SK-N-SH treated with all-trans-retinoic acid at 6 μM for 48 hours (cell line): ENCODE results near the gene KRTAP4-5.
"Not testable (repeated sequence)": the region's sequence is repeated elsewhere in the genome, so short reads cannot be mapped to it uniquely, and the experiment has no call there.

ENCODE experiments used
- BACH2 ChIP-seq: fragments of 250-450 bp; sonication (Bioruptor Pico); IDR thresholded peaks from 2 replicates; pipeline ENCODE4 v1.9.0; 2021; ENCODE audit warnings: mild to moderate bottlenecking, borderline replicate concordance
- ESRRG ChIP-seq: fragments of 250-450 bp; sonication (Bioruptor Pico); IDR thresholded peaks from 2 replicates; pipeline ENCODE4 v1.6.1; 2021; ENCODE audit warnings: mild to moderate bottlenecking
- ISL1 ChIP-seq: fragments of 250-450 bp; sonication (Bioruptor Pico); IDR thresholded peaks from 2 replicates; pipeline ENCODE4 v2.1.2; 2022; ENCODE audit warnings: mild to moderate bottlenecking, moderate library complexity
- OSR1 ChIP-seq: fragments of 250-450 bp; sonication (Bioruptor Pico); IDR thresholded peaks from 2 replicates; pipeline ENCODE4 v1.8.0; 2022; ENCODE audit warnings: moderate library complexity, mild to moderate bottlenecking, inconsistent platforms
- PPARA ChIP-seq: fragments of 250-450 bp; sonication (Bioruptor Pico); IDR thresholded peaks from 2 replicates; pipeline ENCODE4 v1.5.0; 2020; ENCODE audit warnings: mild to moderate bottlenecking, borderline replicate concordance
- SNAI2 ChIP-seq: fragments of 250-450 bp; sonication (Bioruptor Pico); IDR thresholded peaks from 2 replicates; pipeline ENCODE4 v1.5.0; 2020; ENCODE audit warnings: mild to moderate bottlenecking, moderate library complexity
- TOX ChIP-seq: fragments of 250-450 bp; sonication (Bioruptor Pico); IDR thresholded peaks from 2 replicates; pipeline ENCODE4 v1.8.0; 2021; ENCODE audit warnings: mild to moderate bottlenecking, moderate library complexity, borderline replicate concordance
- ZC3H10 ChIP-seq: fragments of 250-450 bp; sonication (Bioruptor Pico); IDR thresholded peaks from 2 replicates; pipeline ENCODE4 v1.5.1; 2021; ENCODE audit warnings: mild to moderate bottlenecking, moderate library complexity
- ZFP3 ChIP-seq: fragments of 250-450 bp; sonication (Bioruptor Pico); IDR thresholded peaks from 2 replicates; pipeline ENCODE4 v1.5.0; 2020; ENCODE audit warnings: mild to moderate bottlenecking, moderate library complexity
- ZFP30 ChIP-seq: fragments of 450-650 bp; formaldehyde crosslinking; IDR thresholded peaks from 2 replicates; pipeline ENCODE4 v1.5.0; 2022; ENCODE audit warnings: mild to moderate bottlenecking, moderate library complexity
- ZNF565 ChIP-seq: fragments of 450-650 bp; formaldehyde crosslinking; conservative IDR thresholded peaks from 2 replicates; pipeline ENCODE4 v1.5.0; 2020; ENCODE audit warnings: low read depth, mild to moderate bottlenecking, moderate library complexity
- TF ChIP-seq, protein P1 (sequence below): fragments of 250-450 bp; sonication (Bioruptor Pico); IDR thresholded peaks from 2 replicates; pipeline ENCODE4 v1.5.1; 2021; ENCODE audit warnings: mild to moderate bottlenecking, moderate library complexity
- TF ChIP-seq, protein P2 (sequence below): fragments of 250-450 bp; sonication (Bioruptor Pico); IDR thresholded peaks from 2 replicates; pipeline ENCODE4 v1.5.1; 2020; ENCODE audit warnings: low read depth, mild to moderate bottlenecking, moderate library complexity
- TF ChIP-seq, protein P3 (sequence below): fragments of 250-450 bp; sonication (Bioruptor Pico); IDR thresholded peaks from 2 replicates; pipeline ENCODE4 v1.8.0; 2020; ENCODE audit warnings: mild to moderate bottlenecking, moderate library complexity, borderline replicate concordance

DNA sequence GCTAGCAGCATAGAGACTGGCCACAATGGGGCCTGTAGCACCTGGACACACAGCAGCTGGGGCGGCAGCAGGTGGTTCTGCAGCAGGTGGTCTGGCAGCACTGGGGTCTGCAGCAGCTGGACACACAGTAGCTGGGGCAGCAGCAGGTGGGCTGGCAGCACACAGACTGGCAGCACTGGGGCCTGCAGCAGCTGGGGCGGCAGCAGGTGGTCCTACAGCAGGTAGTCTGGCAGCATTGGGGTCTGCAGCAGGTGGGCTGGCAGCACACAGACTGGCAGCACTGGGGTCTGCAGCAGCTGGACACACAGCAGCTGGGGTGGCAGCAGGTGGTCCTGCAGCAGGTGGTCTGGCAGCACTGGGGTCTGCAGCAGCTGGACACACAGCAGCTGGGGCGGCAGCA lies 10.6 kb upstream of the KRTAP4-5 start:
- TF ChIP-seq ZFP30 (CRISPR knock-in tag); ISL1 (CRISPR knock-in tag); ZNF565 (CRISPR knock-in tag); ZC3H10 (CRISPR knock-in tag); PPARA (CRISPR knock-in tag); ESRRG (CRISPR knock-in tag); ZFP3 (CRISPR knock-in tag); BACH2; SNAI2 (CRISPR knock-in tag); OSR1; TOX (CRISPR knock-in tag): not testable (repeated sequence)
- TF ChIP-seq, protein P1, sequence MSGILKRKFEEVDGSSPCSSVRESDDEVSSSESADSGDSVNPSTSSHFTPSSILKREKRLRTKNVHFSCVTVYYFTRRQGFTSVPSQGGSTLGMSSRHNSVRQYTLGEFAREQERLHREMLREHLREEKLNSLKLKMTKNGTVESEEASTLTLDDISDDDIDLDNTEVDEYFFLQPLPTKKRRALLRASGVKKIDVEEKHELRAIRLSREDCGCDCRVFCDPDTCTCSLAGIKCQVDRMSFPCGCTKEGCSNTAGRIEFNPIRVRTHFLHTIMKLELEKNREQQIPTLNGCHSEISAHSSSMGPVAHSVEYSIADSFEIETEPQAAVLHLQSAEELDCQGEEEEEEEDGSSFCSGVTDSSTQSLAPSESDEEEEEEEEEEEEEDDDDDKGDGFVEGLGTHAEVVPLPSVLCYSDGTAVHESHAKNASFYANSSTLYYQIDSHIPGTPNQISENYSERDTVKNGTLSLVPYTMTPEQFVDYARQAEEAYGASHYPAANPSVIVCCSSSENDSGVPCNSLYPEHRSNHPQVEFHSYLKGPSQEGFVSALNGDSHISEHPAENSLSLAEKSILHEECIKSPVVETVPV: not testable (repeated sequence)
- TF ChIP-seq, protein P2, sequence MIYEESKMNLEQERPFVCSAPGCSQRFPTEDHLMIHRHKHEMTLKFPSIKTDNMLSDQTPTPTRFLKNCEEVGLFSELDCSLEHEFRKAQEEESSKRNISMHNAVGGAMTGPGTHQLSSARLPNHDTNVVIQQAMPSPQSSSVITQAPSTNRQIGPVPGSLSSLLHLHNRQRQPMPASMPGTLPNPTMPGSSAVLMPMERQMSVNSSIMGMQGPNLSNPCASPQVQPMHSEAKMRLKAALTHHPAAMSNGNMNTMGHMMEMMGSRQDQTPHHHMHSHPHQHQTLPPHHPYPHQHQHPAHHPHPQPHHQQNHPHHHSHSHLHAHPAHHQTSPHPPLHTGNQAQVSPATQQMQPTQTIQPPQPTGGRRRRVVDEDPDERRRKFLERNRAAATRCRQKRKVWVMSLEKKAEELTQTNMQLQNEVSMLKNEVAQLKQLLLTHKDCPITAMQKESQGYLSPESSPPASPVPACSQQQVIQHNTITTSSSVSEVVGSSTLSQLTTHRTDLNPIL: not testable (repeated sequence)
- TF ChIP-seq, protein P3, sequence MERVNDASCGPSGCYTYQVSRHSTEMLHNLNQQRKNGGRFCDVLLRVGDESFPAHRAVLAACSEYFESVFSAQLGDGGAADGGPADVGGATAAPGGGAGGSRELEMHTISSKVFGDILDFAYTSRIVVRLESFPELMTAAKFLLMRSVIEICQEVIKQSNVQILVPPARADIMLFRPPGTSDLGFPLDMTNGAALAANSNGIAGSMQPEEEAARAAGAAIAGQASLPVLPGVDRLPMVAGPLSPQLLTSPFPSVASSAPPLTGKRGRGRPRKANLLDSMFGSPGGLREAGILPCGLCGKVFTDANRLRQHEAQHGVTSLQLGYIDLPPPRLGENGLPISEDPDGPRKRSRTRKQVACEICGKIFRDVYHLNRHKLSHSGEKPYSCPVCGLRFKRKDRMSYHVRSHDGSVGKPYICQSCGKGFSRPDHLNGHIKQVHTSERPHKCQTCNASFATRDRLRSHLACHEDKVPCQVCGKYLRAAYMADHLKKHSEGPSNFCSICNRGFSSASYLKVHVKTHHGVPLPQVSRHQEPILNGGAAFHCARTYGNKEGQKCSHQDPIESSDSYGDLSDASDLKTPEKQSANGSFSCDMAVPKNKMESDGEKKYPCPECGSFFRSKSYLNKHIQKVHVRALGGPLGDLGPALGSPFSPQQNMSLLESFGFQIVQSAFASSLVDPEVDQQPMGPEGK (CRISPR knock-in tag): not testable (repeated sequence)
